Uterus (tissue), 2 donors: Measurements from ENCODE around the gene METAP1D.
"Not testable (repeated sequence)": the region's sequence is repeated elsewhere in the genome, so short reads cannot be mapped to it uniquely, and the experiment has no call there.

Experiments
- CTCF ChIP-seq, 4 experiments: fragments of 200-600 bp in 2 of 4; fragments of 450-650 bp in 2 of 4; sonication (generic) in 2 of 4; IDR thresholded peaks; one replicate each; pipeline ENCODE4 v1.5.1; 2016 to 2019; ENCODE audit warnings: antibody characterized with exemption in 4 of 4, mild to moderate bottlenecking in 2 of 4, moderate library complexity in 1 of 4
- POLR2A ChIP-seq, 2 donors: fragments of 450-650 bp; IDR thresholded peaks; one replicate each; pipeline ENCODE4 v1.6.1; 2016; ENCODE audit warnings: antibody characterized with exemption in 2 of 2, mild to moderate bottlenecking in 1 of 2, moderate library complexity in 1 of 2

GRCh38 chr2:172067905-172068304 lies 68.2 kb downstream of the METAP1D start:
- not testable (repeated sequence) for TF ChIP-seq CTCF, POLR2A (IDR thresholded peaks at IDR 0.05)
